ENCODE measurements around the gene UBE2L5. TPM values are rescaled to one million over a fixed set of nuclear protein-coding genes. Genes with fewer than 3 reads are reported as not detected.

Gene UBE2L5
- total and polyA plus RNA-seq, 7 experiments from 2014 or later, result 0.14 TPM; not detected in 6

DNA sequence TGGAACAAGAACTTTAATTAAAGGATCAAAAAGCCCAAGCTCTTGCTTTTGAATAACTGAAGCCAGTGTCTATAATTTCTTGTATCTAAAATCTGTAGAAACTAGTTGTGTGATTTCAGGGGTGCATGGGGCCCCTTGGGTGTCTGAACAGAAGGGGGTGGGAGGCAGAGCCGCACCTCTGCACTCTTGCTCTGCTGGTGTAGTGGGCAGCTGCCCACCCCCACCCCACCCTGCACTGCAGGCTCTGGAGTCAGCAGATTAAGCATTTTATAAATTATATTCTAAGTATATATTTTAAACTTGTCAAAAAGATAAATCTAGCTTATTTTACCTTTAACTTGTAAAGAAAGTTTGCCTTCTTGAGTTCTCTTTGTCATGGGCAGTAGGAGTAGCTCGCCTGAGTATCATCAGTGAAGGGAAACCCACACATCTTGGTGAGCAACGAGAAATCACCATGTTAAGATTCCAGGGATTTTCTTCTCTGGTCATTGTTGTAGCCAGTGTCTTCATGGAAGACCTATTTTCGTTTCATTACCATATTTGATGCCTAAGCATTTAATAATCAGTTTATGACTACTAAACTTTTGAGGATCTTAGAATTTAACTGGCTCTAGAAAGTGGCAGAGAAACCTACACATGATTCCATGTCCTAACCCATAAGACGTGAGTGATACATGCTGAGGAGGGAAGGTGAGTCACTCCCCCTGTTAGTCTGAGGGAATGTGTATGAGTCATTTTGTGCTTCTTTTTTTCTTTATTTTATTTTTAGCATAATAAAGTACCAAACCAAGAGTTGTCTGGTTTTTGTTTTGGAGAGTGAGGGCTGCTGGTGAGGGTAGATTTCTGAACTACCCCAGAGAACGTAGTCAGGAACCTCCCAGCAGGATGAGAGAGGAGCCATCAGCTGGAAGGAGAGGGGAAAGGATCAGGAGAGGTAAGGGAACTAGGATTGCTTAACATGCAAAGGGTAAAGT is 7.7 kb downstream of the UBE2L5 start:
- intact Hi-C loops (cut with micrococcal nuclease), result loop anchor here in 1 of 2 donors (1.0 to 2.0 kb wide), 2 partner anchors 8 to 31 kb away; partner anchors contain the start of gene UBE2L5
- H3K27me3 Mint-ChIP-seq, result no peaks in the 10 kb centered on the region
- H3K36me3 Mint-ChIP-seq, result no peaks in the 10 kb centered on the region
- DNase-seq, result no peak
- CTCF ChIA-PET, result interaction anchor here (0.8 to 1.6 kb wide), 4 partner anchors 23 to 298 kb away, joined by 3 to 5 read pairs (median 4); no protein-coding TSS in a partner anchor
- POLR2A ChIA-PET, result interaction anchor here (0.8 to 1.2 kb wide), 7 partner anchors 9 to 55 kb away, joined by 3 to 7 read pairs (median 3); no protein-coding TSS in a partner anchor
- Histone ChIP-seq H3K36me3 (ENCODE audit: control insufficient read depth in 2 of 3, insufficient read depth in 3 of 3, low read length in 3 of 3) (no peaks in the 10 kb centered on the region), H3K27ac (ENCODE audit: low read depth, low read length) (no peak overlapping the region), H3K27me3 (ENCODE audit: control insufficient read depth in 2 of 2, insufficient read depth in 2 of 2, low read length in 2 of 2) (no peaks in the 10 kb centered on the region), H3K4me1 (ENCODE audit: control insufficient read depth in 2 of 2, insufficient read depth in 2 of 2, low read length in 2 of 2) (no peaks in the 10 kb centered on the region), H3K4me3 (ENCODE audit: low read length) (no peak overlapping the region), H3K9me3 (ENCODE audit: control insufficient read depth in 2 of 3, low read length in 3 of 3) (no peaks in the 10 kb centered on the region)
- H3K4me1 Mint-ChIP-seq, result peaks cover 4 to 32% (median 8%) of the 10 kb centered on the region in 7 donors
- peak; percentile 81 for ATAC-seq
- peak overlapping the region in 2 of 10 donors; percentile 53 to 64 for H3K4me3 Mint-ChIP-seq
- H3K9me3 Mint-ChIP-seq, result no peaks in the 10 kb centered on the region
- peak overlapping the region in 3 of 9 donors; percentile 20 to 76 (median 74) for H3K27ac Mint-ChIP-seq

GRCh38 chr13:30431269-30431940 is 9.1 kb downstream of the UBE2L5 start:
- Mint-ChIP-seq H3K36me3 (no peaks in the 10 kb centered on the region), H3K9me3 (no peaks in the 10 kb centered on the region), H3K4me3 (peak overlapping the region in 1 of 10 donors; percentile 33), H3K27me3 (peaks cover 0 to 6% (median 0%) of the 10 kb centered on the region in 5 donors), H3K27ac (peak overlapping the region in 1 of 9 donors; percentile 16), H3K4me1 (peaks cover 2 to 32% (median 8%) of the 10 kb centered on the region in 7 donors)
- POLR2A ChIA-PET, result interaction anchor here (0.8 to 1.0 kb wide), 2 partner anchors 13 to 55 kb away, joined by 3 read pairs; no protein-coding TSS in a partner anchor
- Histone ChIP-seq H3K4me1 (ENCODE audit: control insufficient read depth in 2 of 2, insufficient read depth in 2 of 2, low read length in 2 of 2) (no peaks in the 10 kb centered on the region), H3K4me3 (ENCODE audit: low read length) (no peak overlapping the region), H3K9me3 (ENCODE audit: control insufficient read depth in 2 of 3, low read length in 3 of 3) (no peaks in the 10 kb centered on the region), H3K36me3 (ENCODE audit: control insufficient read depth in 2 of 3, insufficient read depth in 3 of 3, low read length in 3 of 3) (no peaks in the 10 kb centered on the region), H3K27ac (ENCODE audit: low read depth, low read length) (no peak overlapping the region), H3K27me3 (ENCODE audit: control insufficient read depth in 2 of 2, insufficient read depth in 2 of 2, low read length in 2 of 2) (no peaks in the 10 kb centered on the region)
- no peak for ATAC-seq
- no peak for DNase-seq
- intact Hi-C loops (cut with micrococcal nuclease), result loop anchor here in 1 of 2 donors (2.0 kb wide), 1 partner anchor 29 kb away; no protein-coding TSS in a partner anchor
- CTCF ChIA-PET, result interaction anchor here (0.6 to 0.9 kb wide), 4 partner anchors 11 to 222 kb away, joined by 3 to 11 read pairs (median 3); no protein-coding TSS in a partner anchor

DNA sequence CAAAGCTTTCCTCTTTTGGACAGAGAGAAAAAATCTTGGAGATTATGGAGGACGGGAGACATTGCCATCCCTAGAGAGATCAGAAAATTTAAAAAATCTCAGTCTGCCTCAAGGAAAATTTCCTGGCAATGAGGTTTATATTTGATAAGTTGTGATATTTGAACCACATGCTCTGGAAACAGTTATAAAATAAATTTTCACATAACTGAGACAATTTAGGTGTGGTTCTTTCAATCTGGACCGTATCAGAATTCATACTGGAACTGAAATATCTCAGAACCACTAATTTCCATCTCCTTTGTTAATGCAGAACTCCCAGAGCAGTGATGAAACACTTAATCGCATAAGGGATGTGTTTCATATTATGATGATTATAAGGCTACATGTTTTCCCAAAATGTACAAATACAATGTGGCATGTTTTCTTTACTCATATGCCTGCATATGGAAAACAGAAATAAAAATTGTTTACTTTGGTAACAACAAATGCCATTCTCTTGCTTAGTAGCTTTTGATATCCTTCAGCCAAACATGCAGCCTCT is 13.7 kb downstream of the UBE2L5 start:
- Histone ChIP-seq H3K4me3 (ENCODE audit: low read length) (no peak overlapping the region), H3K9me3 (ENCODE audit: control insufficient read depth in 2 of 3, low read length in 3 of 3) (no peaks in the 10 kb centered on the region), H3K27ac (ENCODE audit: low read depth, low read length) (no peak overlapping the region), H3K27me3 (ENCODE audit: control insufficient read depth in 2 of 2, insufficient read depth in 2 of 2, low read length in 2 of 2) (no peaks in the 10 kb centered on the region), H3K4me1 (ENCODE audit: control insufficient read depth in 2 of 2, insufficient read depth in 2 of 2, low read length in 2 of 2) (no peaks in the 10 kb centered on the region), H3K36me3 (ENCODE audit: control insufficient read depth in 2 of 3, insufficient read depth in 3 of 3, low read length in 3 of 3) (no peaks in the 10 kb centered on the region)
- Mint-ChIP-seq H3K27me3 (peaks cover 0 to 18% (median 0%) of the 10 kb centered on the region in 5 donors), H3K4me1 (peaks cover under 1 to 15% (median 2%) of the 10 kb centered on the region in 7 donors), H3K4me3 (no peak overlapping the region), H3K27ac (no peak overlapping the region), H3K36me3 (peaks cover 0 to 2% (median 0%) of the 10 kb centered on the region in 5 donors), H3K9me3 (peaks cover 0 to 2% (median 0%) of the 10 kb centered on the region in 11 donors)
- no peak for DNase-seq
- CTCF ChIA-PET, result no interaction called here
- intact Hi-C loops (cut with micrococcal nuclease), result no loop called here
- POLR2A ChIA-PET, result interaction anchor here (0.6 kb wide), 1 partner anchor 59 kb away, joined by 3 read pairs; no protein-coding TSS in a partner anchor
- ATAC-seq, result no peak

- ATAC-seq (no peak), DNase-seq (no peak)
- H3K27me3 ChIP-seq (ENCODE audit: control insufficient read depth in 2 of 2, insufficient read depth in 2 of 2, low read length in 2 of 2), result no peaks in the 10 kb centered on the region
- no peaks in the 10 kb centered on the region for H3K4me1 ChIP-seq (ENCODE audit: control insufficient read depth in 2 of 2, insufficient read depth in 2 of 2, low read length in 2 of 2)
- Mint-ChIP-seq H3K9me3 (peaks cover 0 to 2% (median 0%) of the 10 kb centered on the region in 11 donors), H3K4me3 (no peak overlapping the region), H3K4me1 (peaks cover 2 to 9% (median 6%) of the 10 kb centered on the region in 7 donors), H3K36me3 (peaks cover 0 to 2% (median 0%) of the 10 kb centered on the region in 5 donors), H3K27me3 (peaks cover 0 to 18% (median 0%) of the 10 kb centered on the region in 5 donors), H3K27ac (no peak overlapping the region)
- H3K9me3 ChIP-seq (ENCODE audit: control insufficient read depth in 2 of 3, low read length in 3 of 3), result no peaks in the 10 kb centered on the region
- intact Hi-C loops (cut with micrococcal nuclease), result no loop called here
- no peak overlapping the region for H3K4me3 ChIP-seq (ENCODE audit: low read length)
- ChIA-PET CTCF (interaction anchor here (1.3 to 1.4 kb wide), 2 partner anchors 63 to 305 kb away, joined by 4 to 5 read pairs; no protein-coding TSS in a partner anchor), POLR2A (interaction anchor here (0.6 kb wide), 2 partner anchors 17 to 63 kb away, joined by 3 read pairs; no protein-coding TSS in a partner anchor)
- H3K27ac ChIP-seq (ENCODE audit: low read depth, low read length), result no peak overlapping the region
- no peaks in the 10 kb centered on the region for H3K36me3 ChIP-seq (ENCODE audit: control insufficient read depth in 2 of 3, insufficient read depth in 3 of 3, low read length in 3 of 3)
Measured at GRCh38 chr13:30437177-30437576, 14.9 kb downstream of the UBE2L5 start.

GRCh38 chr13:30438286-30438685 is 16.0 kb downstream of the UBE2L5 start:
- no peak overlapping the region for H3K27ac ChIP-seq (ENCODE audit: low read depth, low read length)
- ATAC-seq (no peak), DNase-seq (no peak)
- Mint-ChIP-seq H3K36me3 (peaks cover 0 to 2% (median 0%) of the 10 kb centered on the region in 5 donors), H3K27ac (no peak overlapping the region), H3K27me3 (peaks cover 0 to 18% (median 0%) of the 10 kb centered on the region in 5 donors), H3K9me3 (peaks cover 0 to 2% (median 0%) of the 10 kb centered on the region in 11 donors), H3K4me1 (peaks cover 2 to 9% (median 6%) of the 10 kb centered on the region in 7 donors), H3K4me3 (no peak overlapping the region)
- CTCF ChIA-PET, result interaction anchor here (0.7 to 1.4 kb wide), 2 partner anchors 306 to 633 kb away, joined by 4 read pairs; no protein-coding TSS in a partner anchor
- H3K4me1 ChIP-seq (ENCODE audit: control insufficient read depth in 2 of 2, insufficient read depth in 2 of 2, low read length in 2 of 2), result no peaks in the 10 kb centered on the region
- no peaks in the 10 kb centered on the region for H3K9me3 ChIP-seq (ENCODE audit: control insufficient read depth in 2 of 3, low read length in 3 of 3)
- H3K27me3 ChIP-seq (ENCODE audit: control insufficient read depth in 2 of 2, insufficient read depth in 2 of 2, low read length in 2 of 2), result no peaks in the 10 kb centered on the region
- no peaks in the 10 kb centered on the region for H3K36me3 ChIP-seq (ENCODE audit: control insufficient read depth in 2 of 3, insufficient read depth in 3 of 3, low read length in 3 of 3)
- H3K4me3 ChIP-seq (ENCODE audit: low read length), result no peak overlapping the region
- POLR2A ChIA-PET, result interaction anchor here (0.7 kb wide), 1 partner anchor 16 kb away, joined by 5 read pairs; no protein-coding TSS in a partner anchor
- intact Hi-C loops (cut with micrococcal nuclease), result no loop called here

All from naive thymus-derived CD4-positive, alpha-beta T cell (primary cell).